NCI-H748 (cell line): Measurements from ENCODE around the gene CHRNA7.

Source experiments
- DNase-seq: peaks from one replicate; lab custom pipeline; 2025; ENCODE audit not compliant: unreplicated experiment; lab: John Stamatoyannopoulos, UW

CHRNA7 gene

DNA sequence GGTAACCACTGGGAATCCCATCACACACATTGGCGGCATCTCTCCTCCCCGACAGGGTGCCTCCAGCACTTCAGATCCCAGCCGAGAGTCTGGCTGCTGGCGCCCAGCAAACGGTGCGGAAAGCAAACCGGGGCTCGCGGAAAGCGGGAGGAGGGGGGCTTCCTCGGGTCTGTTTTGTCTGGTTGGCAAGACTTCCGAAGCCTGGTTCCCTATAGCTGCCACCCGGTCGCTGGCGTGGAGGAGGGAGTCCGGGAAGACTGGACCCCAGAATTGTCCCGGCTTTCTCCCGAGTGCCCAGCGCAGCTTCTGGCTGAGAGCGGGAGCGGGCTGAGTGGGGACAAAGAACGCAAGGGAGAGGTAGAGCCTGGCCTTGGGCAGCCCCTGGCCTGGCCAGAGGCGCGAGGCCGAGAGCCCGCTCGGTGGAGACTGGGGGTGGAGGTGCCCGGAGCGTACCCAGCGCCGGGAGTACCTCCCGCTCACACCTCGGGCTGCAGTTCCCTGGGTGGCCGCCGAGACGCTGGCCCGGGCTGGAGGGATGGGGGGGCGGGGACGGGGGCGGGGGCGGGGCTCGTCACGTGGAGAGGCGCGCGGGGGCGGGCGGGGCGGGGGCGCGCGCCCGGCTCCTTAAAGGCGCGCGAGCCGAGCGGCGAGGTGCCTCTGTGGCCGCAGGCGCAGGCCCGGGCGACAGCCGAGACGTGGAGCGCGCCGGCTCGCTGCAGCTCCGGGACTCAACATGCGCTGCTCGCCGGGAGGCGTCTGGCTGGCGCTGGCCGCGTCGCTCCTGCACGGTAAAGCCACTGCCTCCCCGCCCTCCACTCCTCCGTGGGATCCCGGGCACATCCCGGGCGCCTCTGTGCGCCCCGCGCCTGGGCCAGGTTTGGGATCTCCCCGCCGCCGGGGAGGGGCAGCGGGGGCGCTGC, at the start of gene CHRNA7:
Gene CHRNA7 (plus strand): TSS at position 654 of the 920 bp plus-strand sequence. CDS start 80 bp downstream, at position 734.
- DNase-seq = peak; percentile 75

DNA sequence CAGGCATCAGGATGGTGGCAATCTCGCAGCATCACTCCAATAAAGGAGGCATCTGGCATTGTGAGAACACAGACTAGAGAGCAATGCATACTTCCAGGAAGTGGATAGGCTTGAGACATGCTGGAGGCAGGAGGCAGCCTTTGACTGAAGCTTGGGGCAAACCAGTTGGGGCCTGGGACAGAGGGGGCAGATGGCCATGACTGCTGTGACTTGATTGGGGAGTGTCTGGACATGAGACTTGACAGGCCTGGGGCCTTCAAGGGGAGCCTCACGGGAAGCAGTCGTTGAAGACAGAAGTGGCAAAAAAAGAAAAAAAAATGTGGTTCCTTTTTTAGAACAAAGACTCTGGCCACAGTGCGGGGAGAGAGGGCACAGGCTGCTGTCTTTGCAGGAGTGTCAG, 44.7 kb upstream of the CHRNA7 start:
- DNase-seq = no peak

DNA sequence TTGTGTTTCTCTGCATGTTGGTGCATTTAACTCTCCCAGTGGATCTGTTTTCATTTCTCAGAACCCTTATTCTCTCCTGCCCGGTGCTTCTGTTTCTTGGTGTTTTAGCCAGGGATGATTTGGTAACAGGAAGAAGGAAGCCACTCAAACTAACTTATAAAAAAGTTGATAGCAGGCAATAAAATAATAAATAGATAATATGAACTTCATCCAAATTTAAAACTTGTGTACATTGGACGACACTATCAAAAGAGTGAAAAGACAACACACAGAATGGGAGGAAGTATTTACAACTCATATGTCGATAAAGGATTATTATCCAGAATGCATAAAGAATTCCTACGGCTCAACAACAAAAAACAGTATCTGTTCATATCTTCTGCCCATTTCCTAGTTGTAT, 37.3 kb upstream of the CHRNA7 start:
- DNase-seq = no peak

DNA sequence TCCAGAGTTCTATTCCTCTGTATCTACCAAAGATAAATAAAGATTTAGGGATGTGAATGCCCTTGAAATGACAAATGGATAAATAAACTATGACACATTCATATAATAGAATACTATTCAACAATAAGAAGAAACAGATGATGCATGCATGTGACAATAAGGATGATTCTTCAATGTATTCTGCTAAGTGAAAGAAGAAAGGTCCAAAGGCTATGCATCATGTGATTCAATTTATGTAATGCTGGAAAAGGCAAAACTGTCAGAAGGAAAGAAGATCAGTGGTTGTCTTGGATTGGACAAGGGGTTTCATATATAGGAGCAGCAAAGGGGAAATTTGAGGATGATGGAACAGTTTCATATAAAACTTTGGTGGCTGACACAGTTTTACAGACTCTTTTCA, 32.6 kb upstream of the CHRNA7 start:
- no peak for DNase-seq

DNA sequence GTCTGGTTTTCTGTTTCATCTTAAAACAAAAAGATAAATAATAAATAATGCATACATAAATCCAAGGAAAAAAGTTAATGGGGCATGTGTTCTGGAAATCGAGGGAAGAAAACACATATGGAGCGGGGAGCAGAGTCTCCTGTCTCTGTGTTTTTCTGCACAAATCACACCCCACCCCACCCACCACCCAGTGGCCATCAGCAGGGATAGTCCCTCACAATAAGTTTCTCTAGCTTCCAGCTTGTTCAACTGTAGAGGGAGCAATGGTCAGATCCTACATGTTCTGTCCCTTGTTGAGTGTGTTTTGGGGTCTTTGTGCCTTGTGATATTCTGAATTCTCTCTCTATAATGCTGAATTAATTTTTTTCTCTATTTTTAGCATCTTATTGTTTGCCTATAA, 26.8 kb upstream of the CHRNA7 start:
- no peak for DNase-seq

DNA sequence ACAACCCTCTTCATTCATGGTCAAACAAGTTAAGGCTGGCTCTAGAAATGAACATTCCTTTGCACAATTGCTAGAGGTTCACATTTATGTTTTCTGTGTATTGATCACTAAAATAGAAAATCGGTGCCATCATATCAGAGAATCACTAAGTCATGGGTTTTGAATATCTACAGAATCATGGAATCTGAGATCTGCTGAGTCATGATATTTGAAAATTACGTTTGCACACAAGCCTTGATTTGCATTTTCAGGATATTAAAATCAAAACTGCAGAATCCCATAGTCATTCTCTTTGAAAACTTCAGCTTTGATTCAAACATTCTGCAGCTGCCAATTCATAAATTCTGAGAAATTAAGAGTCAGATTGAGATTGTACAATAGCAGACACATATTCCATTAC, 26.1 kb upstream of the CHRNA7 start:
- DNase-seq = no peak

DNA sequence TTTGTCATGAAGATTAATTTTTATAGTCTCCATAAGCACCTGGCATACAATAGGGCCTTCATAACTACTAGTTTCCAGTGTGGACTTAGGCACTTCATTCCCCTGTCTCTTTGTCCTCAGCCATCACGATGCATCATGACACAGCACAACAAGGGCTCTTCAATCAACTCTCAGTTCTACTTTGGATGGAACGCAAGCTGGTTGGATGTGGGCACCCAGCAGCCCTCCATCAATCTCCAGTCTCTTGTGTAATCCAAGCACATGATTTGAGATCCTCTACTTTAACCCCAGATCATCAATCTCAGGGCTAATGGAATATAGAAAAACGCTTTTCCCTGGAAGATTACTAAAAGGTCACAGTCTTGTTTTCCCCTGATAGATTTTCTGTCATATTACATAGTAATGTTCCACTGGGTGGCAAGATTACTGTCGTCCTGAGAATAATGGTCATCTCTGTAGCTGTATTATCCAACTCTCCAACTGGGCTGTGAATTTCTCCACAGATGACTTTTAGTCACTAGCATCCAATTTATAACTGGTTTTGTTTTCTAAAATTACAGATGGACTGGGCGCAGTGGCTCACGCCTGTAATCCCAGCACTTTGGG, 22.9 kb upstream of the CHRNA7 start:
- DNase-seq = no peak

DNA sequence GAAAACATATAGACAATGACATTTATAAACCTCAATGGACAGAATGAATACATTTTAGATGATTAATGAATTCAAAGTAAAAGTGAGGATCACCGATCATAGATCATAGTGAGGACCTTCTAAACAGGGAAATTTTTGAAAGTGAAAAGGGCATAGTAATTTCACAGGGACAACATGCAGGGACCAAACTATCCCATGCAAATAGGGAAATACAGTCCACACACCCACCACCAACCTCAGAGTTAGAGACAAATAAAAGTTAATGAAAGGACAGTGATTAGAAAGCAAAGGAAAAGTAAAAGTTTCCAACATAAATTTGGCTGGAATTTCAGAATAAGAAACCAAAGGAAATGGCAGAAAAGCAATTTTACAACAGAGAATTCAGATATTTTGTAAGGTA, 15.4 kb upstream of the CHRNA7 start:
- no peak for DNase-seq

DNA sequence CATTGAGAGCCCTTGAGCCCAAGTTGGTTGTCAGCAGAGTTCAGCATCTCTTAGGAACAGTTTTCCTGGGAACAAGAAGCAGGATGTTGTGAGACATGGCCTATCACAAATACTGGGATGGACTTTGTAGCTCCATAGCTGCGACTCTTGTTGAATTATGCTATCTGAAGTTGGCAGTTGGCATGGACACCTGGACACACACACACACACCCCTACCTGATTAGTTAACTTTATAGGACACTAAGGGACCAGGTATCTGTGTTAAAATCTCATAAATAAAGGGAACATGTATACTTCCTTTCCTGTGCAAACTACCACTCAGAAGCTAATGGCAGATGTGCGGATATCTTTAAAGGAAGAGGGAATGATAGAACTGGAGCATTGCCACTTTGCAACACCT, 10.2 kb upstream of the CHRNA7 start:
- DNase-seq = no peak

DNA sequence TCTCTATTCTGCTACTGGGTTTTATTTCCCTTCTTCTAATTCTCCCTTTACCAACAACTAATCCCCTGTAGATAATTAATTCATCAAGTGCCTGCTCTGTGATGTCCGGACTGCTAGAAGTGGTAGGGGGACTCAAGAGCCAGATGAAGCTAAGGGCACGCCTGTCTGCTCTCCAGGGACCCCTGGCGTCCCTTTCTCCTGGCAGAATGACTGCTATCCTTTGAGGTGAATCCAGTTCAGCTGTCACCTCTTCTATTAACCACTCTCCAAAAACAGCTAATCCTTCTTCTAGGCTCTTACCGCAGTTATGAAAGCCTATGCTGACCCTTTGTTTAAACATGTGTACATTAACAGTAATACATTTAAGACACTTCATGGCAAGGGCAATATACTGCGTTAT, 1.4 kb upstream of the CHRNA7 start:
- peak; percentile 16 for DNase-seq

DNA sequence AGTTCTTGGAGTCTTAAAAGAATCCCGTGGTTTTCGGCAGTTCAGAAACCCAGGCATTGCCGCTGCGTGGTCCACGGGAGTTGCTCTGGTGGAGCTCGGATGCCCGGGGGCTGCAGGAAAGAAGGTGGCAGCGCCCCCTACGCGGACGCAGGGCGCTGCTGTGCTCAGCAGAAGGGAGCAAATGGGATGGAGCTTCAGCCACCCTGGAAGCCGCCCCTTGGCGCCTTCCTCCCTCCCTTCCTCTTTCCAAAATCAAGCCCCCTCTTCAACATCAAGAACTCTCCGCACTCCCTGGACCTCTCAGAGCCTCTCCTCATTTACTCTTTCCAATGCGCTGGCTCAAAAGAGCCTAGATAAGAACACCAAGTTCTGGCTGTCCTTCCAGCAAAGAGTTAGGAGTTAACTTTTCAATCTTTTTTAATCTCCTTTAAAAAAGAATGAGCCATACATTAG, 880 bp upstream of the CHRNA7 start:
- peak; percentile 43 for DNase-seq

DNA sequence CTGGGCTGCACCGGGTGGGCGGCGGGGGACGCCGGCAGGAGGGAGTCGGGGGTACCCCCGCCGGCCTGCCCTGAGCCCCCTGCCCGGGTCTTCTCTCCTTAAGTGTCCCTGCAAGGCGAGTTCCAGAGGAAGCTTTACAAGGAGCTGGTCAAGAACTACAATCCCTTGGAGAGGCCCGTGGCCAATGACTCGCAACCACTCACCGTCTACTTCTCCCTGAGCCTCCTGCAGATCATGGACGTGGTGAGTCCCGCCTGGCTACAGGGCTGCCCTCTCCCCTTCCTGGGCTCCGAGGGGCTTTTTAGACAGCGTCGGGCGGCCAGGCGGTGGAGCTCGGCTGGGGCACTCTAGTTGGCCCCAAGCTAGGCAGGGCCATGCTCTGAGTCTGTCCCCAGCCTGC, 480 bp downstream of the CHRNA7 start:
- DNase-seq = peak; percentile 18

DNA sequence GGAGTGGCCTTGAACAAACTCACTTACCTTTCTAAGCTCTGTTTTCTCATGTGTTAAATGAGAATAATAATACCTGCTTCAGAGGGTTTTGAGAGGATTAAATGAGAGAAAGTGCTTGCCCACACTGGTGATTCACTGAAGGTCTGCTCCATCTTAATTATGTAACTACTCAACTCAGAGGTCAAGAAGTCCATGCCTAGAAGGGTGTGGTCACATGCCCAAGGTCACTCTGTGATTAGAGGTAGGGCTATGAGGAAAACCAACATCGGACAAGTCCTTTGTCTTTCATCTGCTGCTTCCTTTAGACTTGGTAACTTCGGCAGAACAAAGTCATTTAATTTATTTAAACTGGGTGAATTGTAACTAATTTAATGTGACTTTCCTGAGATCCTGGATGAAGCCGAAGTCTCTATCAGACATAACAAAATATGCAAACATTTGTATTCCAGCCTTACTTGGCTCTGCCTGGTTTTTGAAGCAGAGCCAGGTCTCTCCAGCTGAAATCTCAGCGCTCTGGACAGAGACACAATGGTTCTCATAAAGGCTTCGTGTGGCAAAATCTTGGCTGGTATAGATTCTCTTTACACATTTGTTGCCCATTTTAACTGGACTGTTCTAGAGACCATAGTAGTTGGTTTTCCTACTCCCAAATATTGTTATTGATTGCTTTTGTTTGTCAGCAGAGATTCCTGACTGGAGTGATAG, 3.0 kb downstream of the CHRNA7 start:
- DNase-seq = no peak

DNA sequence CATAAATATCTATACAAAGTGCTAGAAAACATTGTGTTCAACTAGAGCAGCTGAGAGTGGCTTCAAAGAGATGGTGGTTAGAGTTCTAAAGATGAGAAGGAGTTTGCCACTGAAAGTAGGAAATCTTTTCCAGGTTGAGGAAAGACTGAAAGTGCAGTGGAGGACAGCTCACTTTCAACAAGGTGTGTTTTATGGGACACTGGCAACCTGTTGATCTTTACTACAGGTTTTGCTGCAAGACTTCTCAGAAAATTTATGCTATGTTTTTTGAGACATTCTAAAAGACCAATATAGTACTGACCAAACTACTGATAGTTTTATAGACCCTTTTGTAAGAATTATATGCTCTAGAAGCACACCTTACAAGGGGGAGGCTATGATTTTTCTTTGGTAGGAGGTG, 3.8 kb downstream of the CHRNA7 start:
- no peak for DNase-seq

DNA sequence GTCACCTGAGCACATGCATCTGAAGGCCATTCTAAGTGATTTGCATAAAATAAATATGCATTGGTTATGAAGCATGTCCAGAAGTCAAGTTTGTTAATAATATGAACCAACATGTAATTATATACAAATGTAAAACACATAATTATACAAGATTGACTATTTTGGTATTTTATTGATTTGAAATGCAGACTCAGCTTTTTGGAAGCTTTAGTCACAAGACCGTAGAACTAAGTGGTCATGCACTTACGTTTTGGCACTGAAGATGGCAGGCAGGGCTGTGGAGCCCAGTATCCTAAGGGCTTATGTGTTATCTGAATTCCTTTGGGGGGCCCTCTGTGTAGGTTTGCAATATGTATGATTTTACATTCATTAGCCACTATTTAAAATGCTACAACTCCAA, 5.0 kb downstream of the CHRNA7 start:
- DNase-seq = no peak

DNA sequence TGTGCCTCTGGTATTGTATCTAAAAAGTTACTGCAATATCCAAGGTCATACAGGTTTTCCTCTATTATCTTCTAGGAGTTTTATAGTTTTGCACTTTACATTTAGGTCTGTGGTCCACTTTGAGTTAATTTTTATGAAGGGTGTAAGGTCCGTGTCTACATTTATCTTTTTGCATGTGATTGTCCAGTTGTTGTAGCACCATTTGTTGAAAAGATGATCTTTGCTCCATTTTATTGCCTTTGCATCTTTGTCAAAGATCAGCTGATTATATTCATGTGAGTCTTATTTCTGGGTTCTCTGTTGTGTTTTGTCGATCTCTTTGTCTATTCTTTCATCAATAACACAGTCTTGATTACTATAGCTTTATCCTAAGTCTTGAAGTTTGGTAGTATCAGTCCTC, 6.7 kb downstream of the CHRNA7 start:
- no peak for DNase-seq

DNA sequence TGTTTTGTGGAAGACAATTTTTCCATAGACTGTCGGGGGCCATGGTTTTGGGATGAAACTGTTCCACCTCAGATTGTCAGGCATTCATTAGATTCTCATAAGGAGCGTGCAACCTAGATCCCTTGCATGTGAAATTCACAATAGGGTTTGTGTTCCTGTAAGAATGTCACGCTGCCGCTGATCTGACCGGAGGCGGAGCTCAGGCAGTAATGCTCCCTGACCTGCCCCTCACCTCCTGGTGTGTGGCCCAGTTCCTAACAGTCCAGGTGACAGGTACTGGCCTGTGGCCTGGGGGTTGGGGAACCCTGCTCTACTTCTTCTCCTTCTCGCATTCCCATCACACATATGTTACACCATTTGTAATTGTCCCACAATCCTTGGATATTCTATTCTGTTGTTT, 11.0 kb downstream of the CHRNA7 start:
- DNase-seq = no peak

DNA sequence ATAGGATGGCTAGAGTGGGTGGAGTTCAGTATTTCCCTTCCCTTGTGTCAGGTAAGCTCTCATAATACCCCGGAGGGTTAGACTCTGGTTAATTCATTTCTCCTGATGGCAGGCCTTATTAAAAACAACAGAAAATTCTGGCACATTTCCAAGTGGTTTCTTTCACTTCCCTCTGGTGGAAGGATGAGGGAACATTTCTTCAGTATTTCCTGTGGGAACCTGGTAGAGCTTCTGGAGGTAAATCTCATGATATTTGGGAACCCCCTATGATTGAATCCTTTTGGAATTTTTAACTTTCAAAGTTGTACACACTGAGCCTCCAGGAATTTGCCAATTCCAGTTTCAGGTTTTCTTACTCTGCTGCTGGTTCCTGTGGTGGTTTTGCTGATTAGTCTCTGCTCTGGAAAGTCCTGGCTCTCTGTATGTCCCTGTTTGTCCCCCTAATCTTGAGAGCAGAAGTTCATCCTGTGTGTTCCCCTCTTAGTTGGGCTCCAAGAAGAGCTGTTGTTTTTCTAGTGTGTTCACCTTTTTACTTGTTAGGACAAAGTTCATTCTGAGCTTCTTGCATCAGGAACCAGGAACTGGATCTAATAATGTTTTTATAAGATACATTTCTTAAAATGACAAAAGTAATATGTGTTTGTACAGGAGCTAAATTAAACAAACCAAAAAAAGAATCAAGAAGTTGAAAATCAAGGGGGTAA, 12.1 kb downstream of the CHRNA7 start:
- peak; percentile 48 for DNase-seq

DNA sequence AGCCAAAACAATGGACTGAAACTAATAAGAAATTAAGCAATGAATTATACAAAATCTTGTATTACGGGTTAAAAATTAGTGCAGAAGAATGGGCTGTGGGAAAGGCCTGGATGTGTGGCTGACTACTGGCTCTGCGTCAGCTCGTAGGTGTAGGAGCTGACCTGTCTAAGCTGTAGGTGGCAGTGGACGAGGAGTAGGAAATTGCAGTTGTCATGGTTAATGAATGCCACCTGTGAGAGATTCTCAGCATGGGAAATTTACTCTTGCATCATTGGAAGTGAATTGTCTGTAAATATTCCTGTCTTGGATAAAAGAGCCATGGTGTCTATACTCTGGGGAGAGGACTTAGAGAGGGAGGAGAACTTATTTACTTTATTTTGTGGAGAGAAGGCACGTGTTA, 23.4 kb downstream of the CHRNA7 start:
- peak; percentile 15 for DNase-seq

DNA sequence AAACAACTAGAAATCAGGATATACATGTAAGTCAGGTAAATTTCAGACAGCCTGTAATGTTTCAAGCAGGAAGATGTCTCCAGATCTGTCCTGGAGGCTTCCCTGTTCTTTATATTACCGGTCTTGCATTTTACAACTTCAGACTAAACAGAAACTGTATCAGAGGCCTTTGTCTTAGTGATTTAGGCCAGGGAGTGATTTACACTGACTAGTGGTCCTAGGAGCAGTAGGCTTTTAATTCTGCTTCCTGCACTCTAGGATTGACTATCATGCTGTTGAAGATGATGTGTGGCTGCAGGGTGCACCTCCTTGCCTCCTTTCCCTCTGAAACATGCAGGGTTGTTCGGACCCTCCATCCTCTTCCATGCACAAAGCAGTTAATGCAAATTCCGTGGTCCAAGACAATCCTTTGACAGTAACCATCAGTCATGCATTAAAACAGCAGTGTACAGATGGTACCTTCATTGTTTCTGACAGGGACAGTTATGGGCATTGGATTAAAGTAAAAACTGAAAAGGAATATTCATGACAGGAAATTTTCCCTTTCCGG, 27.6 kb downstream of the CHRNA7 start:
- DNase-seq = no peak

DNA sequence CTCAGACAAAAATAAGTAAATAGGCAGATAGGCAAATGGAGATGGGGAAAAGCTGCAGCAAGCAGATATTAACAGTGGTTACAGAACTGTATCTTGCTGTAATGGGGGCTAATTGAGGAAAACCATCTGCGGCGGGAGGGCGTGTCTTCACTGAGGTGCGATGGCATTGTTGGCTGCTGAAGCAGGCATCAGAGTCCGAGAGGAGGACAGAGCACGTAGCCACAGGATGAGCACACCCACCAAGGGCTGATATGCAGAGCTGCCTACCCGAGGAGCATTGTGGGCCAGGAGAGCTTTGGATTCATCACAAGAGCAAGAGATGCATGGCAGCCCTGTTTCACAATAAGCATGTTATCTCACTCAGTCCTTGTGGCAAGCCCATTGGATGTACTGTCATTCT, 30.4 kb downstream of the CHRNA7 start:
- peak; percentile 29 for DNase-seq
